K562 (cell line): ENCODE measurements around the gene HPS5. TPM values are rescaled to one million over a fixed set of nuclear protein-coding genes. Genes with fewer than 3 reads are reported as not detected.

ENCODE experiments used
- HCFC1 ChIP-seq: IDR thresholded peaks from 2 replicates; pipeline ENCODE4 v1.6.1; 2012; ENCODE audit warnings: low read depth, low read length, improper control_type of control experiment
- HNRNPL ChIP-seq: fragments of 200-400 bp; formaldehyde crosslinking; IDR thresholded peaks from 2 replicates; pipeline ENCODE4 v1.6.1; 2017; ENCODE audit warnings: low read depth, mild to moderate bottlenecking, low read length
- KDM2B ChIP-seq: fragments of 250-450 bp; sonication (Bioruptor Pico); IDR thresholded peaks from 2 replicates; pipeline ENCODE4 v1.8.0; 2021; ENCODE audit warnings: mild to moderate bottlenecking, moderate library complexity
- MNT ChIP-seq, 2 experiments: fragments of 450-650 bp; conservative IDR thresholded peaks; 2 replicates each; pipeline ENCODE4 v1.6.1; 2017; ENCODE audit warnings: mild to moderate bottlenecking in 2 of 2, moderate library complexity in 2 of 2
- RB1 ChIP-seq: fragments of 450-650 bp; IDR thresholded peaks from 2 replicates; pipeline ENCODE4 v1.6.1; 2017; ENCODE audit warnings: low read depth, mild to moderate bottlenecking
- THRAP3 ChIP-seq: fragments of 450-650 bp; IDR thresholded peaks from 2 replicates; pipeline ENCODE4 v1.6.1; 2016; ENCODE audit warnings: mild to moderate bottlenecking, inconsistent platforms, borderline replicate concordance
- WHSC1 ChIP-seq: IDR thresholded peaks from one replicate; pipeline ENCODE4 v1.6.1; 2012; ENCODE audit warnings: low read length, control low read depth, inconsistent platforms
- ZKSCAN1 ChIP-seq: fragments of 150-350 bp; IDR thresholded peaks from 2 replicates; pipeline ENCODE4 v1.6.1; 2016; ENCODE audit warnings: low read depth, low read length
- ZNF695 ChIP-seq: fragments of 450-650 bp; formaldehyde crosslinking; IDR thresholded peaks from 2 replicates; pipeline ENCODE4 v1.4.0; 2020; ENCODE audit warnings: mild to moderate bottlenecking, moderate library complexity
- ZNF76 ChIP-seq: fragments of 250-450 bp; sonication (Bioruptor Pico); IDR thresholded peaks from 2 replicates; pipeline ENCODE4 v1.4.0; 2020; ENCODE audit warnings: mild to moderate bottlenecking, moderate library complexity, borderline replicate concordance
- polyA plus RNA-seq, 8 experiments: library from polyadenylated mRNA; depleted of rRNA in 4 of 8; stranded (reverse) in 5 of 8; unstranded in 3 of 8; fragments of >200 nt; fragmentation: Nextera tagmentation in 2 of 8; fragmentation: Illumina TruSeq in 1 of 8; extraction: Ambion mirVana in 2 of 8; extraction: Trizol in 1 of 8; gene quantifications; 2 replicates each; pipeline versions ENCODE4 v1.2.1 to v1.2.3, GENCODE V29; 2011 to 2014; ENCODE audit warnings: inconsistent platforms in 1 of 8, missing spikeins in 1 of 8
- total RNA-seq, 7 experiments: library from RNA; depleted of rRNA in 6 of 7; stranded (reverse); fragments of >200 nt in 6 of 7; fragmentation: Illumina TruSeq in 2 of 7; extraction: Trizol in 2 of 7; gene quantifications; 2 replicates each; pipeline versions ENCODE4 v1.2.1 to v1.2.3, GENCODE V29; 2011 to 2021; ENCODE audit warnings: low replicate concordance in 1 of 7
- TF ChIP-seq, protein P1 (sequence below): fragments of 450-650 bp; IDR thresholded peaks from 2 replicates; pipeline ENCODE4 v1.6.1; 2016; ENCODE audit warnings: mild to moderate bottlenecking, moderate library complexity
- TF ChIP-seq, protein P2 (sequence below): sonication (generic); formaldehyde crosslinking; IDR thresholded peaks from 2 replicates; pipeline ENCODE4 v1.8.0; 2022; ENCODE audit warnings: mild to moderate bottlenecking, missing genetic modification reagents
- TF ChIP-seq, protein P3 (sequence below): sonication (generic); formaldehyde crosslinking; IDR thresholded peaks from 2 replicates; pipeline ENCODE4 v1.8.0; 2022; ENCODE audit warnings: missing genetic modification reagents, mild to moderate bottlenecking, borderline replicate concordance

Gene HPS5
- total and polyA plus RNA-seq, 9 of the 15 experiments (the other 6 are each of a cell fraction or from before 2014, with no cell fraction given), result 12.2 to 28.1 (median 16.8) TPM

GRCh38 chr11:18329196-18329870, 7.4 kb upstream of the HPS5 start (continued):
- TF ChIP-seq, protein P1, sequence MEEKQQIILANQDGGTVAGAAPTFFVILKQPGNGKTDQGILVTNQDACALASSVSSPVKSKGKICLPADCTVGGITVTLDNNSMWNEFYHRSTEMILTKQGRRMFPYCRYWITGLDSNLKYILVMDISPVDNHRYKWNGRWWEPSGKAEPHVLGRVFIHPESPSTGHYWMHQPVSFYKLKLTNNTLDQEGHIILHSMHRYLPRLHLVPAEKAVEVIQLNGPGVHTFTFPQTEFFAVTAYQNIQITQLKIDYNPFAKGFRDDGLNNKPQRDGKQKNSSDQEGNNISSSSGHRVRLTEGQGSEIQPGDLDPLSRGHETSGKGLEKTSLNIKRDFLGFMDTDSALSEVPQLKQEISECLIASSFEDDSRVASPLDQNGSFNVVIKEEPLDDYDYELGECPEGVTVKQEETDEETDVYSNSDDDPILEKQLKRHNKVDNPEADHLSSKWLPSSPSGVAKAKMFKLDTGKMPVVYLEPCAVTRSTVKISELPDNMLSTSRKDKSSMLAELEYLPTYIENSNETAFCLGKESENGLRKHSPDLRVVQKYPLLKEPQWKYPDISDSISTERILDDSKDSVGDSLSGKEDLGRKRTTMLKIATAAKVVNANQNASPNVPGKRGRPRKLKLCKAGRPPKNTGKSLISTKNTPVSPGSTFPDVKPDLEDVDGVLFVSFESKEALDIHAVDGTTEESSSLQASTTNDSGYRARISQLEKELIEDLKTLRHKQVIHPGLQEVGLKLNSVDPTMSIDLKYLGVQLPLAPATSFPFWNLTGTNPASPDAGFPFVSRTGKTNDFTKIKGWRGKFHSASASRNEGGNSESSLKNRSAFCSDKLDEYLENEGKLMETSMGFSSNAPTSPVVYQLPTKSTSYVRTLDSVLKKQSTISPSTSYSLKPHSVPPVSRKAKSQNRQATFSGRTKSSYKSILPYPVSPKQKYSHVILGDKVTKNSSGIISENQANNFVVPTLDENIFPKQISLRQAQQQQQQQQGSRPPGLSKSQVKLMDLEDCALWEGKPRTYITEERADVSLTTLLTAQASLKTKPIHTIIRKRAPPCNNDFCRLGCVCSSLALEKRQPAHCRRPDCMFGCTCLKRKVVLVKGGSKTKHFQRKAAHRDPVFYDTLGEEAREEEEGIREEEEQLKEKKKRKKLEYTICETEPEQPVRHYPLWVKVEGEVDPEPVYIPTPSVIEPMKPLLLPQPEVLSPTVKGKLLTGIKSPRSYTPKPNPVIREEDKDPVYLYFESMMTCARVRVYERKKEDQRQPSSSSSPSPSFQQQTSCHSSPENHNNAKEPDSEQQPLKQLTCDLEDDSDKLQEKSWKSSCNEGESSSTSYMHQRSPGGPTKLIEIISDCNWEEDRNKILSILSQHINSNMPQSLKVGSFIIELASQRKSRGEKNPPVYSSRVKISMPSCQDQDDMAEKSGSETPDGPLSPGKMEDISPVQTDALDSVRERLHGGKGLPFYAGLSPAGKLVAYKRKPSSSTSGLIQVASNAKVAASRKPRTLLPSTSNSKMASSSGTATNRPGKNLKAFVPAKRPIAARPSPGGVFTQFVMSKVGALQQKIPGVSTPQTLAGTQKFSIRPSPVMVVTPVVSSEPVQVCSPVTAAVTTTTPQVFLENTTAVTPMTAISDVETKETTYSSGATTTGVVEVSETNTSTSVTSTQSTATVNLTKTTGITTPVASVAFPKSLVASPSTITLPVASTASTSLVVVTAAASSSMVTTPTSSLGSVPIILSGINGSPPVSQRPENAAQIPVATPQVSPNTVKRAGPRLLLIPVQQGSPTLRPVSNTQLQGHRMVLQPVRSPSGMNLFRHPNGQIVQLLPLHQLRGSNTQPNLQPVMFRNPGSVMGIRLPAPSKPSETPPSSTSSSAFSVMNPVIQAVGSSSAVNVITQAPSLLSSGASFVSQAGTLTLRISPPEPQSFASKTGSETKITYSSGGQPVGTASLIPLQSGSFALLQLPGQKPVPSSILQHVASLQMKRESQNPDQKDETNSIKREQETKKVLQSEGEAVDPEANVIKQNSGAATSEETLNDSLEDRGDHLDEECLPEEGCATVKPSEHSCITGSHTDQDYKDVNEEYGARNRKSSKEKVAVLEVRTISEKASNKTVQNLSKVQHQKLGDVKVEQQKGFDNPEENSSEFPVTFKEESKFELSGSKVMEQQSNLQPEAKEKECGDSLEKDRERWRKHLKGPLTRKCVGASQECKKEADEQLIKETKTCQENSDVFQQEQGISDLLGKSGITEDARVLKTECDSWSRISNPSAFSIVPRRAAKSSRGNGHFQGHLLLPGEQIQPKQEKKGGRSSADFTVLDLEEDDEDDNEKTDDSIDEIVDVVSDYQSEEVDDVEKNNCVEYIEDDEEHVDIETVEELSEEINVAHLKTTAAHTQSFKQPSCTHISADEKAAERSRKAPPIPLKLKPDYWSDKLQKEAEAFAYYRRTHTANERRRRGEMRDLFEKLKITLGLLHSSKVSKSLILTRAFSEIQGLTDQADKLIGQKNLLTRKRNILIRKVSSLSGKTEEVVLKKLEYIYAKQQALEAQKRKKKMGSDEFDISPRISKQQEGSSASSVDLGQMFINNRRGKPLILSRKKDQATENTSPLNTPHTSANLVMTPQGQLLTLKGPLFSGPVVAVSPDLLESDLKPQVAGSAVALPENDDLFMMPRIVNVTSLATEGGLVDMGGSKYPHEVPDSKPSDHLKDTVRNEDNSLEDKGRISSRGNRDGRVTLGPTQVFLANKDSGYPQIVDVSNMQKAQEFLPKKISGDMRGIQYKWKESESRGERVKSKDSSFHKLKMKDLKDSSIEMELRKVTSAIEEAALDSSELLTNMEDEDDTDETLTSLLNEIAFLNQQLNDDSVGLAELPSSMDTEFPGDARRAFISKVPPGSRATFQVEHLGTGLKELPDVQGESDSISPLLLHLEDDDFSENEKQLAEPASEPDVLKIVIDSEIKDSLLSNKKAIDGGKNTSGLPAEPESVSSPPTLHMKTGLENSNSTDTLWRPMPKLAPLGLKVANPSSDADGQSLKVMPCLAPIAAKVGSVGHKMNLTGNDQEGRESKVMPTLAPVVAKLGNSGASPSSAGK, result no peak
- TF ChIP-seq ZNF695 (CRISPR knock-in tag) (no peak), KDM2B (CRISPR knock-in tag) (no peak), ZKSCAN1 (no peak), THRAP3 (no peak), MNT (conservative IDR thresholded peaks at IDR 0.05) (0 out of 4 replicates have a peak, but pooled peaks of 1 of the 2 experiments have one; percentile 31), HCFC1 (no peak), RB1 (no peak), HNRNPL (no peak), ZNF76 (CRISPR knock-in tag) (no peak), WHSC1 (no peak)
- TF ChIP-seq, protein P2, sequence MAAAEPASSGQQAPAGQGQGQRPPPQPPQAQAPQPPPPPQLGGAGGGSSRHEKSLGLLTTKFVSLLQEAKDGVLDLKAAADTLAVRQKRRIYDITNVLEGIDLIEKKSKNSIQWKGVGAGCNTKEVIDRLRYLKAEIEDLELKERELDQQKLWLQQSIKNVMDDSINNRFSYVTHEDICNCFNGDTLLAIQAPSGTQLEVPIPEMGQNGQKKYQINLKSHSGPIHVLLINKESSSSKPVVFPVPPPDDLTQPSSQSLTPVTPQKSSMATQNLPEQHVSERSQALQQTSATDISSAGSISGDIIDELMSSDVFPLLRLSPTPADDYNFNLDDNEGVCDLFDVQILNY, result no peak
- TF ChIP-seq, protein P3, sequence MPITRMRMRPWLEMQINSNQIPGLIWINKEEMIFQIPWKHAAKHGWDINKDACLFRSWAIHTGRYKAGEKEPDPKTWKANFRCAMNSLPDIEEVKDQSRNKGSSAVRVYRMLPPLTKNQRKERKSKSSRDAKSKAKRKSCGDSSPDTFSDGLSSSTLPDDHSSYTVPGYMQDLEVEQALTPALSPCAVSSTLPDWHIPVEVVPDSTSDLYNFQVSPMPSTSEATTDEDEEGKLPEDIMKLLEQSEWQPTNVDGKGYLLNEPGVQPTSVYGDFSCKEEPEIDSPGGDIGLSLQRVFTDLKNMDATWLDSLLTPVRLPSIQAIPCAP, result no peak
